Adrenal gland (tissue), 12 donors: ENCODE measurements around the gene THAP4. TPM values are rescaled to one million over a fixed set of nuclear protein-coding genes. Genes with fewer than 3 reads are reported as not detected.
A peak's percentile ranks its signal among the peaks of the same experiment; 100 is the strongest.

Experiments used
- DNase-seq, 7 donors: peaks; one replicate each; pipeline ENCODE4 v3.0.0-alpha.2; 2019 to 2020
- H3K27ac ChIP-seq, 5 donors: fragments of 200-600 bp; sonication (generic) in 4 of 5; 1 replicate in 3 of 5; 2 replicates in 2 of 5; pipeline versions ENCODE4 v1.5.1 to v1.8.0; 2016 to 2020; ENCODE audit warnings: mild to moderate bottlenecking in 1 of 5
- H3K27me3 ChIP-seq: fragments of 200-600 bp; 2 replicates; pipeline ENCODE4 v1.8.0; 2021
- H3K36me3 ChIP-seq, 2 donors: fragments of 200-600 bp; replicated peaks in 1 of 2; 1 replicate in 1 of 2; 2 replicates in 1 of 2; pipeline versions ENCODE4 v1.5.1 to v1.8.0; 2018 to 2022
- H3K4me1 ChIP-seq, 2 donors: fragments of 200-600 bp; replicated peaks in 1 of 2; 1 replicate in 1 of 2; 2 replicates in 1 of 2; pipeline versions ENCODE4 v1.5.1 to v1.8.0; 2018 to 2021
- H3K4me3 ChIP-seq, 4 donors: fragments of 200-600 bp; sonication (generic) in 3 of 4; one replicate each; pipeline ENCODE4 v1.5.1; 2016 to 2018
- H3K9me3 ChIP-seq, 3 donors: fragments of 200-600 bp; sonication (generic) in 1 of 3; replicated peaks in 1 of 3; 1 replicate in 2 of 3; 2 replicates in 1 of 3; pipeline versions ENCODE4 v1.5.1 to v1.8.0; 2016 to 2021
- POLR2A ChIP-seq, 2 donors: fragments of 450-650 bp; IDR thresholded peaks; one replicate each; pipeline ENCODE4 v1.6.1; 2017; ENCODE audit warnings: antibody characterized with exemption in 2 of 2, mild to moderate bottlenecking in 2 of 2, moderate library complexity in 1 of 2
- WGBS, 4 donors: extraction: QIAGEN DNeasy Blood & Tissue Kit in 2 of 4; methylation state at CpG; one replicate each; pipeline versions ENCODE4 v1.1.5 to v1.1.7; 2013 to 2017; 5-methylcytosine and 5-hydroxymethylcytosine counted together
- intact Hi-C, 2 donors: fragments of 100-400 bp; cut with DNase I; formaldehyde crosslinking; loops; one replicate each; pipeline versions ENCODE4 v1.14.1 to v1.15.0; 2022 to 2023
- polyA plus RNA-seq, 3 donors: library from polyadenylated mRNA; stranded (reverse); fragments of 200-250 nt in 2 of 3; fragments of 350-450 nt in 1 of 3; fragmentation: Illumina TruSeq in 1 of 3; extraction: RNeasy Lipid Tissue Mini Kit (QIAGEN cat#74804) in 1 of 3; gene quantifications; one replicate each; pipeline ENCODE4 v1.2.3, GENCODE V29; 2013 to 2014
- total RNA-seq, 9 donors: library from RNA; depleted of rRNA in 4 of 9; stranded (reverse); fragments of >200 nt in 4 of 9; fragments of 120-200 nt in 1 of 9; fragmentation: NEBNext Ultra II Directional in 1 of 9; extraction: Animal tissue kit (Norgen Biotek cat#: 25700) in 1 of 9; gene quantifications; one replicate each; pipeline versions ENCODE4 v1.1.0 to v1.2.4, GENCODE V29; 2013 to 2023
- TF ChIP-seq, protein P1 (sequence below), 6 experiments: fragments of 450-650 bp in 4 of 6; fragments of 200-600 bp in 2 of 6; sonication (generic) in 1 of 6; IDR thresholded peaks; 1 replicate in 5 of 6; 2 replicates in 1 of 6; pipeline versions ENCODE4 v1.5.1 to v1.8.0; 2016 to 2021; ENCODE audit warnings: antibody characterized with exemption in 6 of 6, mild to moderate bottlenecking in 2 of 6, moderate library complexity in 1 of 6
- donor health status: healthy with polysubstance abuse.
- donor health status: Bipolar disorder and iron deficiency.
- donor health status: DM: yes; HTN: yes; CAD: no.
- donor health status: DM: no; HTN: no; CAD: no.
- donor health status: DM: no; HTN: no; CAD: no.
- donor health status: DM: yes; HTN: yes; CAD: no.

THAP4 gene
- total and polyA plus RNA-seq, 12 donors, result 23.9 to 62.9 (median 41.1) TPM

DNA sequence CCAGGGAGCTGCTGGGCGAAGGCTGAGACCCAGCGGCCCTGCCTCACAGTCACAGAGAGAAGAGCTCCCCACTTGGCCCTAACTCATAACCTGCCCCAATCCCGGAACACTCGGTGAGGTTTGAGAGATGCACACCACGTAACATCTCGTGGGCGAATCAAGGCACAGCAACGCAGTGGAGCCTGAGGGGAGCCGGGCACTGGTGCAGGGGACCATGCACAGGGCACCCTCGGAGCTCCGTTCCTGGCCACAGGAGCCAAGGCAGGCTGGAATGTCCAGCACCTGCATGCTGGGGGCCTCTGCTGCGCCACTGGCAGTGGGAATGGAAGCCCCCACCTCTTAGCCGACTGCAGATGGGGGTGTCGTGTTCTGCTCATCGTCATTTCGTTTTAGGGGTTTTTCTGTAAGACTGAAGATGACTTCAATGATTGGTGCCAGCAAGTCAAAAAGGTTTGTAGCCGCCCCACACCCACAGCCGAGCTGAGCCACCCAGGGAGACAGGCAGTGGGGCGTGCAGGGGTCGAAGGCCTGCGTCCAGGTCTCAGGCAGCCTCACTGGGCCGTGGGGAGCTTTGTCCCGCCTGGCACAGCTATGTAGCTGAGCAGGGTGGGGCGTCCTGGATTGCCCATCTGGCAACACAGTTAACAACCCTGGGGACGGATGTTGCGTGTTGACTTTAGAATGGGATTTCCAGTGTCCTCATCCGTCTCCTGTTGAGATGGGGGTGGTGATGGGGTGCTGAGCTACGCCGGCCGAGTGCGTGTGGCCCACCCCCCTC lies 33.6 kb upstream of the THAP4 start:
- H3K9me3 ChIP-seq, result no peaks in the 10 kb centered on the region
- H3K4me3 ChIP-seq, result no peak overlapping the region
- DNase-seq, result no peak
- H3K27ac ChIP-seq, result no peak overlapping the region
- WGBS, 4 donors, result 86 to 91% (median 90%) methylated on average over 16 to 31 of the region's 31 CpGs
- no peaks in the 10 kb centered on the region for H3K27me3 ChIP-seq
- H3K4me1 ChIP-seq, result no peaks in the 10 kb centered on the region
- H3K36me3 ChIP-seq, result peaks cover 0 to 58% of the 10 kb centered on the region in 2 donors
- TF ChIP-seq, protein P1, sequence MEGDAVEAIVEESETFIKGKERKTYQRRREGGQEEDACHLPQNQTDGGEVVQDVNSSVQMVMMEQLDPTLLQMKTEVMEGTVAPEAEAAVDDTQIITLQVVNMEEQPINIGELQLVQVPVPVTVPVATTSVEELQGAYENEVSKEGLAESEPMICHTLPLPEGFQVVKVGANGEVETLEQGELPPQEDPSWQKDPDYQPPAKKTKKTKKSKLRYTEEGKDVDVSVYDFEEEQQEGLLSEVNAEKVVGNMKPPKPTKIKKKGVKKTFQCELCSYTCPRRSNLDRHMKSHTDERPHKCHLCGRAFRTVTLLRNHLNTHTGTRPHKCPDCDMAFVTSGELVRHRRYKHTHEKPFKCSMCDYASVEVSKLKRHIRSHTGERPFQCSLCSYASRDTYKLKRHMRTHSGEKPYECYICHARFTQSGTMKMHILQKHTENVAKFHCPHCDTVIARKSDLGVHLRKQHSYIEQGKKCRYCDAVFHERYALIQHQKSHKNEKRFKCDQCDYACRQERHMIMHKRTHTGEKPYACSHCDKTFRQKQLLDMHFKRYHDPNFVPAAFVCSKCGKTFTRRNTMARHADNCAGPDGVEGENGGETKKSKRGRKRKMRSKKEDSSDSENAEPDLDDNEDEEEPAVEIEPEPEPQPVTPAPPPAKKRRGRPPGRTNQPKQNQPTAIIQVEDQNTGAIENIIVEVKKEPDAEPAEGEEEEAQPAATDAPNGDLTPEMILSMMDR (IDR thresholded peaks at IDR 0.05), result no peak
- TF ChIP-seq POLR2A (IDR thresholded peaks at IDR 0.05), result no peak
- intact Hi-C loops, result no loop called here

DNA sequence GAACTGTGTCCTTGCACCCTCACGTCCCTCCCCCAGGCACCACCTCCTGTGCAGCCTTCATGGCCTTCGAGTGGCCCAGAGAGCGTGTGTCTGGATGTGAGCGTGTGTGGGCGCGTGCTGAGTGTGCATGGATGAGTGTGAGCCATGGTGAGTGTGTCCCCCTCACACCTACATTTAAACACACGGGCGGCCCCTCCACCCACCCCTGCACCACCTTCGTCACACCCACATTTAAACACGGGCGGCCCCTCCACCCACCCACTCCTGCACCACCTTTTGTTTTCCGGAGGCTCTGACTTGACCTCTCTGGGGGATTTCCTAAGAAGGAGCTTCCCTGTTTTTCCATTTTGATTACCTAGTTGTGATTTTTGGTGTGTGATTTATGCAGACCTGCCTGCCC lies 31.9 kb upstream of the THAP4 start:
- TF ChIP-seq, protein P1 (IDR thresholded peaks at IDR 0.05), result no peak
- Histone ChIP-seq H3K36me3 (peaks cover 0 to 58% of the 10 kb centered on the region in 2 donors), H3K27ac (no peak overlapping the region), H3K9me3 (no peaks in the 10 kb centered on the region), H3K4me1 (no peaks in the 10 kb centered on the region), H3K27me3 (no peaks in the 10 kb centered on the region), H3K4me3 (no peak overlapping the region)
- 77 to 92% (median 85%) methylated on average over 12 of the region's 12 CpGs for WGBS, 4 donors
- intact Hi-C loops, result no loop called here
- DNase-seq, result no peak

DNA sequence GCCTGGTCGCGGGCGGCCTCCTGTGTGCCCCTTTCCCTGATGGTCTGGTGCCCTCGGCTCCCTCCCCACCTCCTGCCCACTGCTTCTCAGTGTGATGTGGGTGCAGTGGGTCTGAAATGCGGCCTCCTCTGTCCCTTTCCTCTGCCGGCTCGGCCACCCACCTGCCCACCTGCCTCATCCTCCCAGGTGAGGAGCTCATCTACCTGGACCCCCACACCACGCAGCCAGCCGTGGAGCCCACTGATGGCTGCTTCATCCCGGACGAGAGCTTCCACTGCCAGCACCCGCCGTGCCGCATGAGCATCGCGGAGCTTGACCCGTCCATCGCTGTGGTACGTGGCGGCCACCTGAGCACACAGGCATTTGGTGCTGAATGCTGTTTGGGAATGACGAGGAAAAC lies 31.4 kb upstream of the THAP4 start:
- intact Hi-C loops, result no loop called here
- WGBS, 4 donors, result 95 to 96% (median 95%) methylated on average over 15 to 21 of the region's 21 CpGs
- DNase-seq, result no peak
- peaks cover 0 to 58% of the 10 kb centered on the region in 2 donors for H3K36me3 ChIP-seq
- no peaks in the 10 kb centered on the region for H3K9me3 ChIP-seq
- no peak overlapping the region for H3K4me3 ChIP-seq
- no peaks in the 10 kb centered on the region for H3K27me3 ChIP-seq
- no peak overlapping the region for H3K27ac ChIP-seq
- no peaks in the 10 kb centered on the region for H3K4me1 ChIP-seq
- no peak for TF ChIP-seq POLR2A (IDR thresholded peaks at IDR 0.05)

DNA sequence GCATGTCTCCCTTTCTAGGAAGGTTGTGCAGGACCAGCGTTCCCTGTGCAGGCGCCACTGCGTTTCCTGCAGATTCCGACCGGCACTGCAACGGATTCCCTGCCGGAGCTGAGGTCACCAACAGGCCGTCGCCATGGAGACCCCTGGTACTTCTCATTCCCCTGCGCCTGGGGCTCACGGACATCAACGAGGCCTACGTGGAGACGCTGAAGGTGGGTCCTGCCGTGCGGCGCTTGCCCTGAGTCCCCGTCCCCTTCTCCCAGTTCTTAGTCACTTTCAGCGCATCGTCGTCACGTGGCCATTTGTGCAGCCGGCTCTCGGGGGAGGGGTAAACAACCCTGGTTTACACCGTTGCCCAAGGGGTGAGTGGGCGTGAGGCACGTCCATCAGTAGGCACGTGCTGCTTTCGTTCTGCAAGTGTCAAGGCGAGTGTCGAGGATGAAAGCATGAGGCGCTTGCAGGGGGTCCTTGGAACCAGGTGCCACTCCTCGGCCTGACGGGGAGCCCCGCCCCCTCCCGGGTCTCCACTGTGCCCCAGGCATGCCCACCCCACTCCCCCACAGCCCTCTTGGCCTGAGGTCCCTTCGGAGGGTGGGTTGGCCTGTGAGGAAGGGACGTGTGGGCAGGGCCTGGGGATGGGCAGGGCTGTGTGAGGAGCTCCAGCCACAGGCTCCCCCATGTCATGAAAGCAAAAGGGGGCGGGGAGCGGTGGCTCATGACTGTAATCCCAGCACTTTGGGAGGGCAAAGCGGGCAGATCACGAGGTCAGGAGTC lies 29.9 kb upstream of the THAP4 start:
- DNase-seq, result peak in 1 of 7 donors; percentile 79
- Histone ChIP-seq H3K27me3 (no peaks in the 10 kb centered on the region), H3K4me3 (no peak overlapping the region), H3K36me3 (peaks cover 0 to 51% of the 10 kb centered on the region in 2 donors), H3K9me3 (no peaks in the 10 kb centered on the region), H3K4me1 (no peaks in the 10 kb centered on the region), H3K27ac (peak overlapping the region in 1 of 5 donors; percentile 30)
- TF ChIP-seq, protein P1 (IDR thresholded peaks at IDR 0.05), result no peak
- TF ChIP-seq POLR2A (IDR thresholded peaks at IDR 0.05), result no peak
- intact Hi-C loops, result no loop called here
- WGBS, 4 donors, result 74 to 79% (median 79%) methylated on average over 27 to 42 of the region's 42 CpGs
